Measurements from ENCODE around the gene OPN4.

DNA sequence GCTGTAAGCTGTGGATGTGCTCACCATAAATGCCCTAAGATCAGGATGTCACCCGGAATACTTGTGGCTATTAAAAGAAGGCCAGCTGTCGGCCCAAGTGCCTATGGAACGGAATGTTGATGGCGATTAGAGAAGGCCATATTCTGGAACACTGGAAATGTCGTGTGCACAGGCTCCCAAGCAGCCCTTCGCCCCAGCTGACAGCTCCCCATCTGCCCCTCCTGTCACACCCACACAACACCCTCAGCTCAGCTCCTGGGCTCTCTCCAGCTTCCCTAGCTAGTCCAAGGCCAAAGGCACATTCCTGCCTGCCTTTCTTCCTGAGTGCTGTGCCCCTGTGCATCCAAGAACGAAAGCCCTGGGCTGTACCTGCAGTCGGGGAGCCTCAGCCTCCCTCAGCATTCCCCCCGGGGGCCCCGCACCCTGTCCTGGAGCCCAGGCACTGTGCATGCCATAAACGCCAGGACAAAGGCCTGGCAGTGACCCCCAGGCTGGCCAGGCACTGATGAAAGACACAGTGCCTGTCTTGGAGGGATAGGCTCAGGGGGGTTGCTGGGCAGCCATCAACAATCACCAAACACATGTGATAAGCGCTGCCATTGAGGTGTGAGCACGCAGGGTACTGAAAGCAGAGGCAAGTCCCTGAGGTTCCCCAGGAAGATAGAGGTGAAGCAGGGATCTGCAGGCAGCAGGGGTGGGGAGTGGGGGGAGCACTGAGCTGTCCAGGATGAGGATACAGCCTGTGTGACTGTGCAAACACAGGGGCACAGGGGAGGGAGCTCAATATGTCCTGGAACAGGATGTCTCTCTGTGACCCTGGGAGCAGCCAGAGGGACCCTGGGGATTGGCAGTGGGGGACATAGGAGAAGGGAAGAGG, 10.2 kb downstream of the OPN4 start:
- TF ChIP-seq POLR2AphosphoS5 (IDR thresholded peaks at IDR 0.05; ENCODE audit: low read depth): no peak
- TF ChIP-seq, protein P1, sequence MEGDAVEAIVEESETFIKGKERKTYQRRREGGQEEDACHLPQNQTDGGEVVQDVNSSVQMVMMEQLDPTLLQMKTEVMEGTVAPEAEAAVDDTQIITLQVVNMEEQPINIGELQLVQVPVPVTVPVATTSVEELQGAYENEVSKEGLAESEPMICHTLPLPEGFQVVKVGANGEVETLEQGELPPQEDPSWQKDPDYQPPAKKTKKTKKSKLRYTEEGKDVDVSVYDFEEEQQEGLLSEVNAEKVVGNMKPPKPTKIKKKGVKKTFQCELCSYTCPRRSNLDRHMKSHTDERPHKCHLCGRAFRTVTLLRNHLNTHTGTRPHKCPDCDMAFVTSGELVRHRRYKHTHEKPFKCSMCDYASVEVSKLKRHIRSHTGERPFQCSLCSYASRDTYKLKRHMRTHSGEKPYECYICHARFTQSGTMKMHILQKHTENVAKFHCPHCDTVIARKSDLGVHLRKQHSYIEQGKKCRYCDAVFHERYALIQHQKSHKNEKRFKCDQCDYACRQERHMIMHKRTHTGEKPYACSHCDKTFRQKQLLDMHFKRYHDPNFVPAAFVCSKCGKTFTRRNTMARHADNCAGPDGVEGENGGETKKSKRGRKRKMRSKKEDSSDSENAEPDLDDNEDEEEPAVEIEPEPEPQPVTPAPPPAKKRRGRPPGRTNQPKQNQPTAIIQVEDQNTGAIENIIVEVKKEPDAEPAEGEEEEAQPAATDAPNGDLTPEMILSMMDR (IDR thresholded peaks at IDR 0.05; ENCODE audit: insufficient read depth, low read length): no peak

All from HL-60 (cell line).